GM12801 (cell line): Measurements from ENCODE around the gene CORO2B.

Source experiments
- TF ChIP-seq, protein P1 (sequence below): IDR thresholded peaks from one replicate; pipeline ENCODE4 v1.5.1; 2011; ENCODE audit warnings: control low read depth; ENCODE audit not compliant: insufficient read length; ENCODE audit errors: extremely low read depth

The CORO2B gene

DNA sequence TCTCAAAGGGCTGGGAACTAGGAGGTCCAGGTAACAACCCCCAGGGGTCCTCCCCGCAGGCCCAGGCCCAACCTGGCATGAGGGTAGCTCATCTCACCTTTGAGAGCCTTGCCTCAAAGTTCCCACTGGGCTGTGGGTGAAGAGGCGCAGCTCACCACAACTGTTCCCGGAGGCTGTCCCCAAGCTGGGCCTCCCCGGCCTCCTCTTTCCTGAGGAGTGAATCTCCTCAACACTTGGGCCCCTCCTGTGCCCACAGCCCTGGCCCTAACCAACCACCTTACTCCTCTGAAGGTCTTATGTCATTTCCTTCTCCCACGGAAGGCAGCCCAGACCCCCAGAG lies 27.5 kb upstream of the CORO2B start:
- TF ChIP-seq, protein P1, sequence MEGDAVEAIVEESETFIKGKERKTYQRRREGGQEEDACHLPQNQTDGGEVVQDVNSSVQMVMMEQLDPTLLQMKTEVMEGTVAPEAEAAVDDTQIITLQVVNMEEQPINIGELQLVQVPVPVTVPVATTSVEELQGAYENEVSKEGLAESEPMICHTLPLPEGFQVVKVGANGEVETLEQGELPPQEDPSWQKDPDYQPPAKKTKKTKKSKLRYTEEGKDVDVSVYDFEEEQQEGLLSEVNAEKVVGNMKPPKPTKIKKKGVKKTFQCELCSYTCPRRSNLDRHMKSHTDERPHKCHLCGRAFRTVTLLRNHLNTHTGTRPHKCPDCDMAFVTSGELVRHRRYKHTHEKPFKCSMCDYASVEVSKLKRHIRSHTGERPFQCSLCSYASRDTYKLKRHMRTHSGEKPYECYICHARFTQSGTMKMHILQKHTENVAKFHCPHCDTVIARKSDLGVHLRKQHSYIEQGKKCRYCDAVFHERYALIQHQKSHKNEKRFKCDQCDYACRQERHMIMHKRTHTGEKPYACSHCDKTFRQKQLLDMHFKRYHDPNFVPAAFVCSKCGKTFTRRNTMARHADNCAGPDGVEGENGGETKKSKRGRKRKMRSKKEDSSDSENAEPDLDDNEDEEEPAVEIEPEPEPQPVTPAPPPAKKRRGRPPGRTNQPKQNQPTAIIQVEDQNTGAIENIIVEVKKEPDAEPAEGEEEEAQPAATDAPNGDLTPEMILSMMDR, result no peak

DNA sequence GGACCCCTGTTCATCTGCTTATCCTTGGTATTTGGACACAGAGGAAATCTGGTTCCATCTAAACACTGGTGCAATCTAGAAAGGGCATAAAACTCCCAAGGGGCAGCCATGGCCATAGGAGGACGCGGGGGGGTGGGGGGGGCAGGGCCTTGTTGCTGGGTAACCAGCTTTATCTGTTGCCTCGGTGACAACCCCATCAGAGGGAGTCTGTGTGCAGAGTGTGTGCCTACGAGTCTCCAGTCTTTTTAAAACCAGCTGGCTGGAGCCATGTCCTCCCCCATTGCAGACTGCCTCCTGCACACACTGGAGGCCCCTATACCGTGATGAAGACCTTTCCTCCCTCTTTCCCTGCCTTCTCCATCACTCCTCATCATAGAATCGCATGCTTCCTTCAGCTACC lies 26.4 kb upstream of the CORO2B start:
- TF ChIP-seq, protein P1, result no peak

DNA sequence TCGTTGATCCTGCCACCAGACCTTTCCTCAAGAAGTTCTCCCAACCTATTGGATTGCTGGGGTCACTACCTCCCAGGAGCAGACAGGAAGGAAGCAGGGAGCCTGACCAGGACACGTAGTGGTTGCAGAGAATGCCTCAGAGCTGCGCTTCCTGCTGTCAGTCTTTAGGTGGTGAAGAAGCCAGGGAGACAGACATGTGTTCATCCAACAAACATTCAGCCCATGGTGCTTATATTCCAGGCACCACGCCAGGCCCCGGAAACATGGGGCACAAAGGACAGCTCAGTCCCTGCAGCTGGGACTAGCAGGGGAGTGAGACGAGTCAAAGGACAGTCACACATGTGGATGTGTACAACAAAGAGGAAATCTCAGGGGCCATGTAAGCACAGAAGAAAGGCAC lies 26.0 kb upstream of the CORO2B start:
- TF ChIP-seq, protein P1, result no peak

DNA sequence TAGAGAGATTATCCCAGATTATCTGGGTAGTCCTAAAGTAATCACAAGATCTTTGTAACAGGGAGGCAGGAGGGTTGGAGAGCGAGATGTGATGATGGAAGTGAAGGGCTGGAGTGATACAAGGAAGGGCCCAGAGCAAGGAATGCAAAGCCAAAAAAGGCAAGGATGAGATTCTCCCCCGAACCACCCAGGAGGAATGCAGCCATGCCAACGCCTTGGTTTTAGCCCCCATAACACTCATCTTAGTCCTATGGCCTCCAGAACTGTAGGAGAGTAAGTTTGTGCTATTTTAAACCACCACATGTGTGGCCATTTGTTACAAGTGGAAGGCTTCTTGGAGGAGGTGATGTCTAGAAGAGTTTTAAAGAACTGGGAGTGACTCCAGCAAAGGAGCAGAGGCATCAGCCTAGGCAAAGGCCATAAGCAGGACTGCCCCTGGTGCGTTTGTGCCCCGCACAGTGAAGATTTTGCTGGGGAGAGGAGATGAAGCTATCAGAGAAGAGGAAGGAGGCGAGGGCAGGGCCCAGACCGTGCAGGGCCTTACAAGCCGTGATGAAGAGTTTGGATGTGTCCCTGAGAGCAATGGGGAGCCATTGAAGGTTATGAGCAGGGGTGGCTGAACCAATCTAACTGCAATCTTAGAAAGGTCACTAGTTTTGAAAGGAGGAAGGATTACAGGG lies 25.3 kb upstream of the CORO2B start:
- TF ChIP-seq, protein P1, result no peak

DNA sequence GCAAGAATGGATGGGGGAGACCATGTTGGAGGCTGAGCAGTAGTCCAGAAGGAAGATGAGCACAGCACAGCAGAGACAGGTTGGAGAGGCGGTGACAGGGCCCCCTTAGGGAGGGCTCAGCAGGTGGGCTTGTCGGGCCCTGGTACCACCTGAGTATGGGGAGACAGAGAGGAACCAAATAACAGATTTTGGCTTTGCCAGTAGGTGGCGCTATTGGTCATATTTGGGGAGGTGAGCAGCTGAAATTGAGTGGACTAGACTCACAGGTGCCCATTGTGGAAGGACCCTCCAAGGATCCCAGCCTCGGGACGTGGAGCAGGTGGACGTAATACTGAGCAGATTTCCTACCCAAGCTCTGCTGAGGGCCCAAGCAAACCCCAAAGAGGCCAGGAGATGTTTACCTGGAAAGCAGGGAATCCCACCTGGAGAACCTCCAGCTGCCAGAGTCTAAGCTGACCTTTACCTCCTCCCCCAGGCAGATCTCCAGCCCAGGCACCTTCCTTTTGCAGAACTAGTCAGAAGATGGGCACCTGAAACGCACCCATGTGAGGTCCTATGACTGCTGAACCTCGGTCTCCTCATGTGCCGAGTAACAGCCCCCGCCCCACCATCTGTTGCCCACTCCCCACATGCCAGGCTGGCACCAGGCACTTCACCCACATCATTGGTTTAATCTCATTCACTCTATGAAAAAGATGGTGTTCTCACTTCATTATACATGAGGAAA lies 24.6 kb upstream of the CORO2B start:
- TF ChIP-seq, protein P1, result no peak

DNA sequence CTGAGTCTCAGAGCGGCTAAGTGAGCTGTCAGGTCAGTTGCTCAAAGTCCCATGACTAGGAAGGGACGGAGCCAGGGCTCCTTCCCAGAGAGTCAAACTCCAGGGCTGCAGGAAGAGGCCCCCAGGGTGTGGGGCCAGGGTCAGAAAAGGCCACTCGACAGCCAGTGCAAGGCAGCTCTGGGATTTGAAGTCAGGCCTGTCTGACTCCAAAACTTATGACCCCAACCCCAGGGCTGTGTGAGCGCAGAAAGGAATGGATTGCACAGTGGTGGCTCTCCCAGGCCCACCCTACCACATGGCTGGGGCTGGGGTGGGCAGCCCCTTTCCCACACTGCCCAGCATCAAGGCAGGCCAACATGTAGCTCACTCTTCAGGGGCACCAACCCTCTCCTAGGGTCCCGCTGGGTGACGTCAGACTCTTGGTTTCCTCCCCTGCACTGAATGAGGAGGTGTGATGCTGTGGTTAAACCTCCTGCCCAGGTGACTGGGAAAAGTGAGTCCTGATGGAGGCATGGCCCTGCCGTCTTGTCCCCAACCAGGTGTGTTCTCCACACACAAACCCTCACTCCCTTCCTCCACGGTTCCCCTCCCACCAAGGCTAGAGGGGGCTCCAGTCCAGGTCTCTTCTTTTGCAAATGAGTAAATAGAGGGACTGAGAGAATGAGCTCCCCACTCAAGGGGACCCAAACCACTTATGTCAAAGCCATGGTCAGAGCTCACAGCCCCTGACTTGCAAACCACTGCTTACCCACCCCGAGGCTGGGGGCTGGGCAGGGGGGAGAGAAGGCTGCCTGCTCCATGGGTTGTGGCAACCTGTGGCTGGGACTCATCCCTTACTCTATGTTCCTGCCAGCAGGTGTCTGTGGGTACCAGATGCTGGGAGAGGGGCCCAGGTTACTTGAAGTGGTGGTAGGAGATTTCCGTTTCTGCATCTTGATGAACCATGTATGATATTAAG lies 23.8 kb upstream of the CORO2B start:
- TF ChIP-seq, protein P1, result no peak

DNA sequence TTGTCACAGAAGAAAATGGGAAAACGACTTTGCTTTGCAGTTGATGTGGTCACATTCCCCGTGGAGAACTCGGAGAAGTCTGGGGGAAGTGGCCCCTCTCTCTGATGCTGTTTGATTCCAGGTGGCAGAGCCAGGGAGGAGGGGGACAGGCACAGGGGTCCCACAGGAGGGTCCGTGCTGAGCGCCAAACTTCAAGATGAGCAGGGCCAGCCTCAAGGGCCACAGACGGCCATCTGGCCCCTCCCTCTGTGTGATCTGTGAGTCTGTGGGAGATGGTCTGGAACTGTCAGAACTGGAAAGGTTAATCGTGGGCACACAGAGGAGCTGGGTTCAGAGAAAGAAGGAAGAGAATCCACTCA lies 23.1 kb upstream of the CORO2B start:
- TF ChIP-seq, protein P1, result no peak
